ENCODE measurements around the gene AUNIP. TPM values are rescaled to one million over a fixed set of nuclear protein-coding genes. Genes with fewer than 3 reads are reported as not detected.

The AUNIP gene
- total RNA-seq, 1 experiment from 2014 or later: 17.6 TPM

DNA sequence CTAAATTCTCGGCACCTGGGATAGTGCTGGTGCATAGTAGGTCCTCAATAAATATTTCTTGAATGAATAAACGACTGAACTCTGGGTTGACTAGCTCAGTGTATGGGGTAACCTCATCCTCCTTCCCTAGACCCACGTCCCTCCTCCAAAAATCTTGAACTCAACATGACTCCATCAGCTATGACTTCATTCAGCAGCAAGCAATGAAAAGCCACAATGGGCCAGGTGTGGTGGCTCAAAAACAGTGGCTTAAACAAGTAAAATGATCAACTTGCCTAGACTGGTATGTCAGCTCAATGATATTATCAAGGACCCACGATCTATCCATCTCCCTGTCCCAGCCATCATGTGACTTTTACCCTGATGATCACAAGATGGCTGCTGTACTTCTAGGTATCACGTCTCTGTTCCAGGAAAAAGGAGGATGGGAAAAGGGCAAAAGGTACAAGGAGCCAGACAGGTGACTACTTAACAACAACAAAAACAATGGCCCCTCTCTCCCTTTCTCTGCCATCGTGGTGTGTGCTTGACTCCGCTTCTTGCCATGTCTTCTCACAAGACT, 29.2 kb upstream of the AUNIP start:
- no peak overlapping the region for H3K9ac ChIP-seq (ENCODE audit: low read length)
- peaks cover 43% of the 10 kb centered on the region for H3K4me1 ChIP-seq (ENCODE audit: insufficient read depth, low read length)
- no peaks in the 10 kb centered on the region for H4K20me1 ChIP-seq (ENCODE audit: low read length)
- no peaks in the 10 kb centered on the region for H3F3A ChIP-seq (ENCODE audit: low read length, unreplicated experiment)
- H3K27me3 ChIP-seq (ENCODE audit: low read length): no peaks in the 10 kb centered on the region
- POLR2A ChIA-PET (ENCODE audit: unreplicated experiment): interaction anchor here (0.6 kb wide), 1 partner anchor 111 kb away, joined by 5 read pairs; no protein-coding TSS in a partner anchor
- H3K27ac ChIP-seq (ENCODE audit: low read length): no peak overlapping the region
- no peak overlapping the region for H3K4me3 ChIP-seq (ENCODE audit: low read length)
- BruUV-seq (replicated peaks): no TSS peak
- H3K36me3 ChIP-seq (ENCODE audit: low read depth, low read length): no peaks in the 10 kb centered on the region
- H3K9me2 ChIP-seq (replicated peaks; ENCODE audit: low read length): no peaks in the 10 kb centered on the region
- no peaks in the 10 kb centered on the region for H3K9me3 ChIP-seq (ENCODE audit: low read length)
- H3K79me2 ChIP-seq (ENCODE audit: low read length): no peaks in the 10 kb centered on the region
- TF ChIP-seq EZH2 (IDR thresholded peaks at IDR 0.05; ENCODE audit: low read length, unreplicated experiment) (no peak), EZH2phosphoT487 (IDR thresholded peaks at IDR 0.05; ENCODE audit: borderline replicate concordance, low read length) (no peak)
- TF ChIP-seq, protein P1, sequence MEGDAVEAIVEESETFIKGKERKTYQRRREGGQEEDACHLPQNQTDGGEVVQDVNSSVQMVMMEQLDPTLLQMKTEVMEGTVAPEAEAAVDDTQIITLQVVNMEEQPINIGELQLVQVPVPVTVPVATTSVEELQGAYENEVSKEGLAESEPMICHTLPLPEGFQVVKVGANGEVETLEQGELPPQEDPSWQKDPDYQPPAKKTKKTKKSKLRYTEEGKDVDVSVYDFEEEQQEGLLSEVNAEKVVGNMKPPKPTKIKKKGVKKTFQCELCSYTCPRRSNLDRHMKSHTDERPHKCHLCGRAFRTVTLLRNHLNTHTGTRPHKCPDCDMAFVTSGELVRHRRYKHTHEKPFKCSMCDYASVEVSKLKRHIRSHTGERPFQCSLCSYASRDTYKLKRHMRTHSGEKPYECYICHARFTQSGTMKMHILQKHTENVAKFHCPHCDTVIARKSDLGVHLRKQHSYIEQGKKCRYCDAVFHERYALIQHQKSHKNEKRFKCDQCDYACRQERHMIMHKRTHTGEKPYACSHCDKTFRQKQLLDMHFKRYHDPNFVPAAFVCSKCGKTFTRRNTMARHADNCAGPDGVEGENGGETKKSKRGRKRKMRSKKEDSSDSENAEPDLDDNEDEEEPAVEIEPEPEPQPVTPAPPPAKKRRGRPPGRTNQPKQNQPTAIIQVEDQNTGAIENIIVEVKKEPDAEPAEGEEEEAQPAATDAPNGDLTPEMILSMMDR (conservative IDR thresholded peaks at IDR 0.05; ENCODE audit: low read depth, low read length): no peak
- no peak overlapping the region for H3K4me2 ChIP-seq (ENCODE audit: low read length)
- CTCF ChIA-PET: no interaction called here
- H2AFZ ChIP-seq (ENCODE audit: low read length): no peak overlapping the region
- ATAC-seq (no peak), DNase-seq (no peak)
- intact Hi-C loops (cut with micrococcal nuclease): no loop called here

DNA sequence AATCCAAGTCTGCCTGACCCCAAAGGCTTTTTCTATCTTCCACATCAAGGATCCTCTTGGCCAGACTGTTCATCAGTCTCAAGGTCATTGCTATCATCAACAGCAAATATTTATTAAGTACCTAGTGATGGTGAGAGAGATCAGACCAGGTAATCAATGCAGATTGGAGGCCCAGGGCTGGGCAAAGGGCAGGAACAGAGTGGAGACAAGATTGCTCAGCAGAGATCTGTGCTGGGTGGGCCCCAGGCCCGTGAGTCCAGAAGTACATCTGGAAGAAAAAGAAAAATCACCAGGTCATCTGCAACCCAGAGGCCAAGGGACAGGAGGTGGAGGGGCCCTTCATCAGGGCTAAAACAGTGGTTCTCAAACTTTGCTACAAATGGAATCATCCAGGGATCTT, 26.3 kb upstream of the AUNIP start:
- no peak overlapping the region for H3K27ac ChIP-seq (ENCODE audit: low read length)
- POLR2A ChIA-PET (ENCODE audit: unreplicated experiment): no interaction called here

DNA sequence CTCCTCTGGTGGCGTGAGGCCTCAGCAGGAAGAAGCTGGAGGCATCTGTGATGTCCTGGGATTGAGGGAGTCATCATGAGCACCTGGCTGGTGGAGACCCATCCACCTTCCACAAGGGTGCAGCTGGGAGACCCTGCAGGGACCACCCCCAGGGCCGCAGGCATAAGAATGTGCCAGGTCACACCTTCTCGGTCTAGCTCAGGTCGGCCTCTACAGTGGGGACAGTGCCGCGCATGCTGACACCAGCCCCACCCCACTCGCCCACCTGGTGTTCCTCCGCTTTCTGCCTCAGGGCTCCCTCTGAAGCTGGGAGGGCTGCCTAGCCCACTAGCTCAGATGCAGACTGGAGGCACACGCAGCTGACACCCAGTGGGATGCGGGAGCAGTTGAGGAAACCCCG, 22.0 kb upstream of the AUNIP start:
- Histone ChIP-seq H3K36me3 (ENCODE audit: low read depth, low read length) (no peaks in the 10 kb centered on the region), H3K9me2 (replicated peaks; ENCODE audit: low read length) (no peaks in the 10 kb centered on the region), H3F3A (ENCODE audit: low read length, unreplicated experiment) (no peaks in the 10 kb centered on the region), H3K4me2 (ENCODE audit: low read length) (no peak overlapping the region), H3K9me3 (ENCODE audit: low read length) (no peaks in the 10 kb centered on the region), H3K4me1 (ENCODE audit: insufficient read depth, low read length) (no peaks in the 10 kb centered on the region), H4K20me1 (ENCODE audit: low read length) (no peaks in the 10 kb centered on the region), H3K79me2 (ENCODE audit: low read length) (no peaks in the 10 kb centered on the region), H3K9ac (ENCODE audit: low read length) (no peak overlapping the region), H3K27ac (ENCODE audit: low read length) (no peak overlapping the region), H3K4me3 (ENCODE audit: low read length) (no peak overlapping the region), H2AFZ (ENCODE audit: low read length) (no peak overlapping the region), H3K27me3 (ENCODE audit: low read length) (no peaks in the 10 kb centered on the region)
- no TSS peak for BruUV-seq (replicated peaks)
- ChIA-PET CTCF (no interaction called here), POLR2A (ENCODE audit: unreplicated experiment) (no interaction called here)
- no peak for TF ChIP-seq EZH2phosphoT487 (IDR thresholded peaks at IDR 0.05; ENCODE audit: borderline replicate concordance, low read length)
- TF ChIP-seq EZH2 (IDR thresholded peaks at IDR 0.05; ENCODE audit: low read length, unreplicated experiment): no peak
- TF ChIP-seq, protein P1 (conservative IDR thresholded peaks at IDR 0.05; ENCODE audit: low read depth, low read length): no peak
- intact Hi-C loops (cut with micrococcal nuclease): no loop called here
- DNase-seq: no peak
- no peak for ATAC-seq

More for the DNA sequence above, 26.3 kb upstream of the AUNIP start:
- DNase-seq (no peak), ATAC-seq (no peak)
- no peak overlapping the region for H2AFZ ChIP-seq (ENCODE audit: low read length)
- no peaks in the 10 kb centered on the region for H4K20me1 ChIP-seq (ENCODE audit: low read length)
- no peaks in the 10 kb centered on the region for H3K9me3 ChIP-seq (ENCODE audit: low read length)
- H3K9me2 ChIP-seq (replicated peaks; ENCODE audit: low read length): no peaks in the 10 kb centered on the region
- no peak overlapping the region for H3K9ac ChIP-seq (ENCODE audit: low read length)
- H3K4me3 ChIP-seq (ENCODE audit: low read length): no peak overlapping the region
- CTCF ChIA-PET: no interaction called here
- H3K4me2 ChIP-seq (ENCODE audit: low read length): no peak overlapping the region
- peaks cover 17% of the 10 kb centered on the region for H3K4me1 ChIP-seq (ENCODE audit: insufficient read depth, low read length)
- H3K27me3 ChIP-seq (ENCODE audit: low read length): no peaks in the 10 kb centered on the region
- H3K79me2 ChIP-seq (ENCODE audit: low read length): no peaks in the 10 kb centered on the region
- no peak for TF ChIP-seq EZH2phosphoT487 (IDR thresholded peaks at IDR 0.05; ENCODE audit: borderline replicate concordance, low read length)
- TF ChIP-seq, protein P1 (conservative IDR thresholded peaks at IDR 0.05; ENCODE audit: low read depth, low read length): no peak
- no peak for TF ChIP-seq EZH2 (IDR thresholded peaks at IDR 0.05; ENCODE audit: low read length, unreplicated experiment)
- no peaks in the 10 kb centered on the region for H3K36me3 ChIP-seq (ENCODE audit: low read depth, low read length)
- no TSS peak for BruUV-seq (replicated peaks)
- H3F3A ChIP-seq (ENCODE audit: low read length, unreplicated experiment): no peaks in the 10 kb centered on the region
- intact Hi-C loops (cut with micrococcal nuclease): no loop called here
